NCI-H146 (cell line): Measurements from ENCODE around the gene PCID2.
A peak's percentile ranks its signal among the peaks of the same experiment; 100 is the strongest.

ENCODE experiments used
- DNase-seq: peaks from one replicate; lab custom pipeline; 2025; lab: John Stamatoyannopoulos, UW

Gene PCID2

DNA sequence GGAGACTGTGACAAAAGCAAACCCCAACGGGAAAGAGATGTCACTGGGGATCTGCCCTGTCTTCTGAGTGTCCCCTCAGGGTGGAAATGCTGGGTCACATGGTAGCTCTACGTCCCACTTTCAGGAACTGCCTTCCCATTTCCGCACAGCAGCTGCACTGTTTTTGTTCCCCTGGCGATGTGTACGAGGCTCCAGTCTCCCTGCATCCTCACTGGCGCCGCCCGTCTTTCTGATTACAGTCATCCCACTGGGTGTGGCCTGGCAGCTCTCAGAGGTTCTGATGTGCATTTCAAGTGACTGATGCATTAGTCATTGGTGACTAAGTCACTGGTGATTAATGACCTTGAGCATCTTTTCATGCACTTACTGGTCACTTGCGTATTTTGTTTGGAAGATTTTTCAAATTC is 21.2 kb downstream of the PCID2 start:
- DNase-seq = peak; percentile 10

DNA sequence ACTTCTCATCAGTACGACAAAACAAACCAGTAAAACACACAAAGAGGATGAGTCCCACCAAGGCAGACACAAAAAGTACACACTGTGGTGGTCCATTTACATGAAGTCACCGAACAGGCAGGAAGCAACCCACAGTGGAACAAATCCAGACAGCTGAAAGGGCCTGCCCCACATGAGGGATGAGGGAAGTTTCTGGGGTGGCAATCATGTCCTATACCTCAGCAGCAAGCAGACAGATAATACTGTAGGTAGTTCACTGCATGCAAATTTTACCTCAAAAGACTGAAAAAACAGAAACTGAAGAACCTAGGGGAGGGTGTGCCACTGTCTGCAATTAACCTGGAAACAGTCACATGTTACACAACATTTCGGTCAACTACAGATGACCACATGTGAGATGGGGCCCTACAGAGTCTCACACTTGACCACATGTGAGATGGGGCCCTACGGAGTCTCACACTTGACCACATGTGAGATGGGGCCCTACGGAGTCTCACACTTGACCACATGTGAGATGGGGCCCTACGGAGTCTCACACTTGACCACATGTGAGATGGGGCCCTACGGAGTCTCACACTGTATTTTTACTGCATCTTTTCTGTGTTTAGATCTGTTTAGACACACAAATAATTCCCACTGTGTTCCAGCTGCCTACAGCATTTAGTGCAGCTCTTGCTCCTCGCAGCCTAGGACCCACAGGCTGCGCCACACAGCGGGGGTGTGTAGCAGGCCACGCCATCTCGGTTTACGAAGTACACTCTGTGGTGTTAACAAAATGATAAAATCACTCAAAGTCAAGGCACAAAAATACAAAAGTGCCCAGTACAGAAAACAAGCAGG is 22.2 kb downstream of the PCID2 start:
- DNase-seq = no peak

DNA sequence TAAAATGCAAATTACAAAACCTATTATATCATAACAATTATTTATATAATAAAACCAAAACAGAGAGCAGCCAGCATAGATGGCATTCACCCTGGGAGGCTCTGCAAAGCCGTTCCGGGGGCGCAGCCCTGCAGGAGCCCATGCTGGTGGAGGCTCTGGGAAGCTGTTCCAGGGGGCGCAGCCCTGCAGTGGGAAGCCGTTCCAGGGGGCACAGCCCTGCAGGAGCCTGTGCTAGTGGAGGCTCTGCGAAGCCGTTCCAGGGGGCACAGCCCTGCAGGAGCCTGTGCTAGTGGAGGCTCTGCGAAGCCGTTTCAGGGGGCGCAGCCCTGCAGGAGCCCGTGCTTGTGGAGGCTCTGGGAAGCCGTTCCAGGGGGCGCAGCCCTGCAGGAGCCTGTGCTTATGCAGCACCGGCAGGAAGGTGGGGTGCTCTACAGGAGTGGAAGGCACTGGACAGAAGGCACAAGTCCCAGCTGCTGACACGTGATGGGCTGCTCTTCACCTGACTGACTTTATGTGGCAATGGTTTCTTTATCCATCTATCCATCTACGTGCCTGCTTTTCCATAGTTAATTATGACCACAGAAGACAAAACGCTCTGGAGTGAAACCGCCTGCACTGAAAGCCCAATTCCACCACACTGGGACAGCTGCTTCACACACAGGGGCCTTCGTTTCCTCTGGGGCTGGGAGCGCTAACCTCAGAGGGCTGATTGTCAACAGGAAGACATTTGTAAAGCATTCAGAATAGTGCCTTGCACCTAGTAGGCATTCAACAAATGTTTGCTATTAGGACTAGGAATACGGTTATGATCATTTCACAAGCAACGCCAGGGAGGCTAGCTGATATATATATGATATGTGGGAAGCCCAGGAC is 23.7 kb downstream of the PCID2 start:
- DNase-seq = no peak

DNA sequence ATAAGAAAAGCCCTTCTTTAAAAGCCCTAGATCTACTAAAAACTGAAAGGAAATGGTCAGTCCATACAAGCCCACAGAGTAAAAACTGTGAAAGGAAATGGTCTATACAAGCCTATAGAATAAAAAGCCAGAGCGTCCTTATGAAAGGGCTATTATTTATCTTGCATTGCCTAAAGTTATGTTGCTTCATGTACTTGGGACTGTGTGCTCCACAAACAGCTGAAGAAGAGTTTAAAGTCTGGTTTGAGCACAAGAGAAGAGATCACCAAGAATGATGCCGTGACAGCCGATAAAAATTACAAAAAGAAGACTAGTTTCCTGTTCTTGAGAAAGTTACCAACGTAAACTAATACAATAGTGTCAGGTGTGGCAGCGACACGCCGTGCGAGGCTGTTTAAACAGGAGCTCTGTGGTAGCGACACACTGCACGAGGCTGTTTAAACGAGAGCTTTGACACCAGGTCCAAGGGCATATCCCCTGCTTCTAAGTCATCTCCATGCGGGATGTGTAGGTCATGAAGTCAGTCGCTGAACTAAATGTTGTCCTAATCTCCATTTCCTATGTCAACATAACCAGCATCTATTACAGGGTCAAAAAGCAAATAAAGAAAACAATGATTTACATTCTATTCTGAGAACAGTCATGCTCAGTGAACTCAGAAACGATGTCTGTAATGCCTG is 24.9 kb downstream of the PCID2 start:
- DNase-seq = no peak

DNA sequence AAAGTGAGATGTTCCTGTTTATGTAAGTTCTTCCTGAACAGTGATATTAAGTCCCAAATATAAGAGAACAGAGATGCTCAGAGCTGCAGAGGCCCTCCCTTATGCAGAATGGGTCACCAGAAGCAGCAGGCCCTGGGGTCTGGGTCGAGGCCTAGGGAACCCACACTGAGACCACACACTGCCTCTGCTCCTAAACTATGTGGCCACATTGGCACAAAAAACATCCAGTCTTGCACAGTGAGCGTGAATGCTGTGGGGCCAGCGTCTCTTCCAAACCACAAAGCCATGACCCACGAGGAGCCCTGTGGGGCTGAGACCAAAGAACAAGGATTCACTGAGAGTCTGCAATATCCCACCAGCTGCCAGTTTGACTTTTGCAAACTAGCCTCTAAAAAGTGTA is 26.4 kb downstream of the PCID2 start:
- DNase-seq = no peak

DNA sequence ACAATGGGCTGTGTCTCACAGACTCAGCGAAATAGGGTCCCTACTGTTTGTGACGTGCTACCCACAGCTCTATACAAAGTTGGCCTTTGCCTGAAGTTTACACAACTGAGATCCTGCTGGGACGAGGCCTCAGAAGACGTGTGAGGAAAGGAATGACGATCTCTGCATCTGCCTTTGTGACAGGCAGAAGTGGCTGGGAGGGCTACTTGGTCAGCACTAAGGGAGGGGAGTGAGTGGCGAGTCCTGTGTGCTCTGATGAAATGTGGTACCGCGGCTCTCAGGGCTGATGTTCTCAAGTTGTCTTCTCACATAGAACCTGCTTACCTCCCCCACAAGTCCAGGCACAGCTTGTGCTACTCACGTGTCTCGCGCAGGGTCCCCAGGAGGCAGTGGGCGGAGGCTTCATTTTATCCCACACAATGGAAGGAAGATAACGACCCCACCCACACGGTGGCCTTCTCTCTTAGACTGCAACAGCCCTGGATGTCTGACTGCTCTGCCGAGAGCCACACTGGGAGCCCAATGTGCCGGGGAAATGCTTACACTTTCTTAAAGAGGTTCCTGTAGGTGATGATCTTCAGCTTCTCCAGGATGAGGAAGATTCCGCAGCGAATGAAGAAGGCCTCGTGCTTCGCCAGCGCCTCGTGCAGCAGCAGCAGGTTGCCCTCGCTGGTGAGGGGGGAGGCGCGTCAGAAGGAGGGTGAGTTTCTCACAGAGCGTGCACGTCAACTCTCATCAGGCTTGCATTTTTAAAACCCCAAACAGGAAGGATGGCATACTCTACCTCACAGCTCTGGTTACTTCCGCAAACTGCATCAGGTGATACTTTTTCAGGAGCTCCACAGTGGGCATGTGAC is 28.9 kb downstream of the PCID2 start:
- no peak for DNase-seq

DNA sequence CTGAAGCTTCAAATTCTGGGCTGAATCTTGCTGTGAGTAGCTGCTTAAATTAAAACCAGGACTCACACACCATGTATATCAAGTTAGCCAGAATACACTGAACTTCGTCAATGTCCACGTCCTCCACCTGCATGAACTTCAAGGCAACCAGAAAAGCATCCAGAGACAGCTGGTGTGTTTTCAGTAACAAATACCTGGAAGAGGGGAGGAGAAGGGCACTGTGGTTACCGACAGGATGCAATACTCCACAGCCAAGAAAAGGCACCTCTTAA is 29.6 kb downstream of the PCID2 start:
- no peak for DNase-seq

DNA sequence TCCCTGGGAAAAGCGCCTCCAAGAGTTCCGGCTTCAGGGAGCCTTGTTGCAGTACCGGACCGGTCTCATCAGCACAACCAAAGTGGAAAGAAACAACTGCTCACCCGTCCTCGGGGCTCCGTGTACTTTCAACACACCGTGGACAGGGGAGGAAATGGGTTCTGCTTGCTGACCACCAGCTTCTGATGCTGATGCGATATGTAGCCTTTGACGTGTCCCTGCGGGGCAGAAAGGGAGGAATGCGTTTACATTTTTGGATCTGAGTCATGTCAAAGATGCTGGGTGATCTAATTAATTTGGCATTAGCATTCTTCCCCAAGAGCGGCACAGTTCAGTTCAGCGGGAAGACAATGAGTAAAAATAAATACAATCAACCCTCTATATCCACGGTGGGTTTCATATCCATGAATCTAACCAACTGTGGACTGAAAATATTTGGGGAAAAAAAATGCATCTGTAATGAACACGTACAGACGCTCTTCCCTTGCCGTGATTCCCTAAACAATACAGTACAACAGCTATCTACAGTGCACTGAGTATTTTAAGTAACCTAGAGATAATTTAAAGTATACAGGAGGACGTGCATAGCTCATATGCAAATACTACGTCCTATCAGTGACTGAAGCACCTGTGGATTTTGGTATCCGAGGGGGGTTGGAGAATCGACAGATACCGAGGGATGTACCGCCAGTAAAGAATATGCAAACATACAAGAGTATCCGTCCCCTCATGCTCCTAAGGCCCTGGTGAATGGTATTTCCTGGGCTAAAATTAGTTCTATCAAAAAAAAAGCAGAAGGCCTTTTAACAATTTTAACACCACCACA is 30.2 kb downstream of the PCID2 start:
- no peak for DNase-seq

DNA sequence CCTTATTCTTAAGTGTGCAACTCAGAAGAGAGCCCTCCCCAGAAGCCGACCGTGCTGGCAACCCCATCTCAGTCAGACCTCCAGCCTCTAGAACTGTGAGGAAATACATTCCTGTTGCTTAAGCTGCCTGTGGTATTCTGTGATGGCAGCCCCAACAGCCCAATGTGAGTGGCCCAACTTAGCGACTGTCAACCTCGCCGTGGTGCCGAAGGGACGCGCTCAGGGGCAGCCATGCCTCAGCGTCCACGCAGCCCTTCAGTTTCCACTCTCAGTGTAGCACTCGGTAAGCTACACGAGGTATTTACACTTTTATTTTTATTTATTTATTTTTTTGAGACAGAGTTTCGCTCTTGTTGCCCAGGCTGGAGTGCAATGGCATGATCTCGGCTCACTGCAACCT is 31.6 kb downstream of the PCID2 start:
- no peak for DNase-seq

DNA sequence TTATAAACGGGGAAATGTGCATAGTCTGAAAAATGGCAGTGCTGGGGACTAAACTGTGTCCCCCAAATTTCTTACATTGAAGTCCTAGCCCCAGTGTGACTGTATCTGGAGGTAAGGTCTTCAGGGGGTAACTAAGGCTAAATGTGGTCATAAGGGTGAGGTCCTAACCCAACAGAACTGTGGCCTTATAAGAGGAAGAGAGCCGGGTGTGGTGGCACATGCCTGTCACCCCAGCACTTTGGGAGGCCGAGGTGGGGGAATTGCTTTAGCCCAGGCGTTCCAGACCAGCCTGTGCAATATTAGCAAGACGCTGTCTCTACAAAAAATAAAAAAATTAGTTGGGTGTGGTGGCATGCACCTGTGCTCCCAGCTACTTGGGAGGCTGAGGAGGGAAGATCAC is 32.2 kb downstream of the PCID2 start:
- no peak for DNase-seq

DNA sequence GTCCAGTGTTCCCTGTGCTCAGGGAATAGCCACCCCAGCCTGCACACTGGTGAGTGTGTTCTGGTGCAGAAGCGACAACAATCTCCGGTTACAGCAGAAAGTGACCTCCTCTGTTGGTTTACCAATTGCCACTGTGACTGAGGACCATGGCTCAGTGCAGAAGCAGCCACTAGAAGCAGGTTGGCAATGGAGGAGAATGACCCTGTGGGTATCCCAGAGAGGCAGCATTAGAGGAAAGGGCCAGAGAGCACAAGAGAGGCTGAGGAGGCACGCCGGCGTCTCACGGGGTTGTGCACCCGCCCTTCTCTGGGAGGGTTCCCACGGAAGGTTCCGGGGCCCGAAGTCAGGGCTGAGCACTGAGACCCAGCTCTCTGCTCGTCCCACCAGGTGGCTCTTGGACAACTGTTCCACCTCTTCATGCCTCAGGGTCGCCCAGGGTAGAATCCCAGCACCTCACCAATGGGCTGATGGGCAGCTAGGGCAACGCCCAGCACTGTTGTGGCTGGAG is 36.0 kb downstream of the PCID2 start:
- no peak for DNase-seq

DNA sequence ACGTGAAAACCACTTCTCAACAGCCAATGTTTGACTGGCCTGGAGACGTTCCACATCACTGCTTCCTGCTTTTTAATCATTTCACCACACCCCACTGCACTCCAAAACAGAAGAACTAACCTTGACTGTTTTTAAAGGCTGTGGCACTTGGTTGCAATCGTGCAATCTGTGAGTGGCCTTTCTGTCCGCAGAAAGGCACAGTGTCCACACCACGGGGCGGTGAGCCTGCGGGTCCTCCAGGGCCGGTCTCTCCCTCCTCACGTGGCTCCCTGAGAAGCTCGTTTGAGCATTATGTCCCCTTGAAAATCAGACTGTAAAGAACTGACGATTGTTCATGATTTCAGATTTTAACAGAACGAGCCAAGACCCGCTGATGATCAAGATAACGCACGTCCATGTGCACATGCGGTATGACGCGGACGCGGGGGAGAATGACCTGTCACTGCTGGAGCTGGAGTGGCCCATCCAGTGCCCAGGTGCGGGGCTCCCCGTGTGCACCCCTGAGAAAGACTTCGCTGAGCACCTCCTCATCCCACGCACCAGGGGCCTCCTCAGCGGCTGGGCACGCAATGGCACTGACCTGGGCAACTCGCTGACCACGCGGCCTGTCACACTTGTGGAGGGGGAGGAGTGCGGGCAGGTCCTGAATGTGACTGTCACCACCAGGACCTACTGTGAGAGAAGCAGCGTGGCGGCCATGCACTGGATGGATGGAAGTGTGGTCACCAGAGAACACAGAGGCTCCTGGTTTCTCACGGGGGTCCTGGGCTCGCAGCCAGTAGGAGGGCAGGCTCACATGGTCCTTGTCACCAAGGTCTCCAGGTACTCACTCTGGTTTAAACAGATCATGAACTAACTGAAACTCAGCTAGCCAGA is 37.0 kb downstream of the PCID2 start:
- no peak for DNase-seq

DNA sequence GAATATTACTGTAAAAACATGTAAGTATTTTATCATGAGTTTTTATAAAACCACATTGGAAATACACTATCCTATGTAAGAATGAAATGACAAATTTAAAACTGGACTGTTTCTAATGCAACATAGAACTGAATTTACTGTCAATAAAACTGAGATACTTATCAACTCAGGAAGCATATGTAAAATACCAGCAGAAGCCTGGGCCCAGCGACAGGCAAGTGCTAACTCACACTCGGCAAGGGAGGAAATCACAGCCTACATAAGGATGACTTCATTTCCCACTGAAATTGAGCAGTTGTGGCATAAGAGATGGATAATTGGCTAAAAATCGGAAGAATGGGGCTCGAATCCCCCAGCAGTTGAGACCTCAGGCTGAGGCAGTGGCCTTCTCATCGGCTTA is 38.0 kb downstream of the PCID2 start:
- DNase-seq = no peak

DNA sequence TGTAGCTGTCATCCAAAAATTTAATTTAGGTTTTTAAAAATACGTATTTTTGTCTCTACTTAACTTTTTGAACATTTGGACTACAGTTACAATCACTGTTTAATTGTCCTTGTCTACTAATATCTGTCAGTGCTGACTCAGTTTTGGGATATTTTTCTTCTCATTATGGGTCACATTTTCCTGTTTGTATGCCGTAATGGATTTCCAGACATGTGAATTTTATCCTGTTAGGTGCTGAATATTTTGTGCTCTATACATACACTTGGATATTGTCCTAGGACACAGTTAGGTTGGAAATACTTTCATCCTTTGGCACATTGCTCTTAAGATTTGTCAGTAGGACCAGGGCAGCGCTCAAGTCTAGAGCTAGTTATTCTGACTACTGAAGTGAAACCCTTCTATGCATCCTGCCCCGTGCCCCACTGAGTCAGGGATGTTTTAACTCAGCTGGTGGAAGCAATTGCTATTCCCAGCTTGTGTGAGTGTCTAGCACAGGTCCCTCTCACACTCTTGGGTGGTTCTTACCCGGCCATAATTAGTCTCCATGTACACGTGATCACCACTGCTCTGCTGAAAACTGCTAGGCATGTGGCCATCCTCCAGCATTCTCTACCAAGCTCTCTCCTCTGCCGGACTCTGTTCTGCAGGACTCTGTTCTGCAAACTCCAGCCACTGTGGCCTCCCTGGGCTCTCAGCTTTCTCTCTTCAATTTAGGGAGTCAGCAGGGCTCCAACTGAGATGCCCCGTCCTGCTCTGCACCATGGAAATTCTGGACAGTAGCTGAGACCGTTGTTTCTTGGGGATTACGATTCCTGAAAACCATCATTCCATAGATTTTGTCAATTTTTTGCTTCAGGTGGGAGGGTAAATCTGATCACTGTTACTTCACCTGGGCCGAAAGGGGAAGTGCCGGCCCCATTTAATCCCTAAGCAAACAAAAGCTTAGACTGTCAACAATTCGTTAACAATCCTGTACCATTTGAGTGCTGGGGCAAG is 38.9 kb downstream of the PCID2 start:
- peak; percentile 71 for DNase-seq

DNA sequence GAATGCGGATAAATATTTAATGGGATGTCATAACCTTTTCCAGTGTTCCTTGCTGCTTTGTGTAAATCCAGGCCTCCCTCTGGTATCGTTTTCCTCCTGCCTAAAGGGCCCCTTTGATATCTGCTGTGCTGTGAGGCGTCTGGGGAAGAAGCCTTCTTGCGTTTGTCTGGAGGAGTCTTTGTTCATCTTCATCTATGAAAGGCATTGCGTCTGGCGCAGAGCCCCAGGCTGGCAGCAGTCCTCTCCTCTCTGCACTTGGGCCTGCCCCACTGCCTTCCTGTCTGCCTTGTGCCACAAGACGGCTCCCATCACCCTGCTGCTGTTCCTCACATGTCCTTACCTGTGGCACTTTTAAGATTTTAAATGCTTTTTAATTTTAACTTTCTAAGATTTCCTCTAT is 40.3 kb downstream of the PCID2 start:
- DNase-seq = no peak

DNA sequence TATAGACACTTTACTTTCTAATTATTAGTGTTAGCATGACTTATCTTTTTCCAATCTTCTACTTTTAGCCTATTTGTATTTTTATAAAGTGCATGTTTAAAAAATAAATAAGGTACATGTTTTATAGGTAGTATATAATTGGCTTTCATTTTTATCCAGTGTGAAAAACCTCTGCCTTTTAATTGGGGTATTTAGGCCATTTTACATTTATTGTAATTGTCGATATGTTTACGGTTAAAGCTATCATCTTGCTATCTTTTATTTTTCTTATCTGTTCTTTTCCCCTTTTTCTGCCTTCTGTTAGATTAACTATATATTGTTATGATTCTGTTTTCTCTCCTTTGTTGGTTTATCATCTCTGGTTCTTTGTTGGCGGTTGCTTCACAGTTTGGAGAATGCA is 40.9 kb downstream of the PCID2 start:
- no peak for DNase-seq

DNA sequence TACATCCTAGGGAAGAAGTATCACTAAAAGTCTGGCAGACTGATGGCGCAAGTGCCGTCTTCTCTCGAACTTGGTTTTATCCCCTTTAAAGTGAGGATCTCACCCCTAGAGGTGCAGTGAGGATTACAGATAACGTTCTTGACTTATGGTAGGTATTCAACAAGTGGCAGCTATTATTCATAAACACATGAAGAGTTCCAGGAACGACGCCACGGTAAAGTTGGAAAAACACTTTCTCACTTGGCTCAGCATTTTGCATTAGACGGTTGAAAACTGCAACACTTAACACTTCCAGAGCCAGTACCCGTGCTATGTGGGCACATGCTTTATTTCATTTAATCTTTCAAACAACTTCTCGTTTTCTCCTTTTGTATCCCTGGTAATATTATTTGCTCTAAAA is 41.3 kb downstream of the PCID2 start:
- no peak for DNase-seq

DNA sequence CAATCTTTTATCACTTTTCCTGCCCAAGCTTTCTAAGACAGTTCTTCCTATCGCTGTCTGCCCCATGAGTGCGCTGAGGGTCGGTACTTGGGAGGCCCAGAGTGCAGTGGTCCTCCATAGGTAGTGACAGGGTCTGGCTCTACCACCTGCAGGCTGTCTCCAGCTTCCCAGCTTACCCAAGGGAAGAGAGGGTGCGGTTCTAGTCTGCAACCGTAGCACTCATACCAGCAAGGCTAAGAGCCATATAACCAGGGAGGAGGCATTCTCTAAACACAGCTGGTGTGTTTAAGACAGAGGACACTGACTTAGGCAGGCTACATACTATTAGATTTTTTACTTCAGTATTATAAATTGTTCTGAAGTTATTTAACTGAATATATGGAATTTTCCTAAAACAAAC is 41.8 kb downstream of the PCID2 start:
- no peak for DNase-seq

DNA sequence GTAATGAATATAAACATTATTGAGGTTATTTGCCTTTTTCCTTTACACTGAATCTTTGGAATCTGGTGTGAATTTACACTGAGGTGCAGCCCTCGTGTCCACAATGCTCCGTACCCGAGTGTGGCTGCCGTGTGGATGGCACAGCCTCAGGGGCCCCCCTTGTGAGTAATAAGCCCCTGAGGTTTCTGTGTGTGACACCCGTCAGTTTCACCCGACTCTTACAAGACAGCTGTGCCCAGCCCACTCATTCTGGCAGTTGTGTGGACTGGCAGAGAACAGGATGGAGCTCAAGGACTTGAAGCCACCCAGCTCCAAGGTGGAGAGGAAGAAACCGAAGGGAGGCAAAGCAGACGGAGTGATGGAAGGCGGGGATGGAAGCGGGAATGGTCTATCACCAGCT is 42.2 kb downstream of the PCID2 start:
- no peak for DNase-seq
